Measurements from ENCODE around the gene AIFM3.
"Not testable (repeated sequence)": the region's sequence is repeated elsewhere in the genome, so short reads cannot be mapped to it uniquely, and the experiment has no call there.

The AIFM3 gene, protein sequence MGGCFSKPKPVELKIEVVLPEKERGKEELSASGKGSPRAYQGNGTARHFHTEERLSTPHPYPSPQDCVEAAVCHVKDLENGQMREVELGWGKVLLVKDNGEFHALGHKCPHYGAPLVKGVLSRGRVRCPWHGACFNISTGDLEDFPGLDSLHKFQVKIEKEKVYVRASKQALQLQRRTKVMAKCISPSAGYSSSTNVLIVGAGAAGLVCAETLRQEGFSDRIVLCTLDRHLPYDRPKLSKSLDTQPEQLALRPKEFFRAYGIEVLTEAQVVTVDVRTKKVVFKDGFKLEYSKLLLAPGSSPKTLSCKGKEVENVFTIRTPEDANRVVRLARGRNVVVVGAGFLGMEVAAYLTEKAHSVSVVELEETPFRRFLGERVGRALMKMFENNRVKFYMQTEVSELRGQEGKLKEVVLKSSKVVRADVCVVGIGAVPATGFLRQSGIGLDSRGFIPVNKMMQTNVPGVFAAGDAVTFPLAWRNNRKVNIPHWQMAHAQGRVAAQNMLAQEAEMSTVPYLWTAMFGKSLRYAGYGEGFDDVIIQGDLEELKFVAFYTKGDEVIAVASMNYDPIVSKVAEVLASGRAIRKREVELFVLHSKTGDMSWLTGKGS

DNA sequence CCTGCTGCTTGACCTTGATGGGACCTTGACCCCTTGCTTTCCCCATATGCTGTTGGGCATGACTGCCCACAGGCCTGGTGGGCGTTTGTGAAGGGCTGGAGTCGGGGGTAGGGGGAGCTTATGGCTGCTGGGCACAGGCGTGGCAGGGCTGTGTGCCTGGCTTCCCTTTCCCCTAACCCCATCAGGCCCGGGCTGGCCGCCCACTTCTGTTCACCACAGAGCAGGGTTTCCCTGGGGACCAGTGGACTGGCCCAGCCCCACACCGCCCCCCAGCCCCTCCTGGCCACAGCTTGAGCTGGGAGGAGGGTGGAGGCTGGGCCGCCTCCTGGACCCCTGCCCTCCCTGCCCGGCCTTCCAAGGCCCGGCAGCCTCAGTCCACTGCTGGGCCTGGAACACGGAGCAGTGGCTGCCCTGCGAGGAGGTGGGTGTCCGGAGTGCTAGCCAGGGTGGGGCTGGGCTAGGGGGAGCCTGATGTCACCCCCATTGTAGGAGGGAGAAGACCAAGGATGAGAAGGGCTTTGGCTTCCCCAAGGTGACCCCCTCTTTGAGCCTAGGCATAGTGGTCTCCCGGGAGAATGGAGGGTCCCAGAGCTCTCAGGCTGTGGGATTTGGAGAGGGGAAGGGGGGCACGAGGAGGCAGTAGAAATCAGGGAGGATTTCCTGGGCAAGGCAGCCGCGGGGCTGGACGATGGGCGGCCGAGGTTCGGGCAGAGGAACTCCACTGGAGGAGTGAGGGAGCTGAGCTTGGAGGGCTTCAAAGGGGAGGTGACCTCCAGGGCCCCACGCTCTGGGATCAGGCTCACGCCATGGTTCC lies at the start of gene AIFM3:
Gene AIFM3, plus strand, starts transcription at position 373 of the 814 bp plus-strand sequence. CDS start 690 bp downstream, outside the sequence.
- no peak for DNase-seq

DNA sequence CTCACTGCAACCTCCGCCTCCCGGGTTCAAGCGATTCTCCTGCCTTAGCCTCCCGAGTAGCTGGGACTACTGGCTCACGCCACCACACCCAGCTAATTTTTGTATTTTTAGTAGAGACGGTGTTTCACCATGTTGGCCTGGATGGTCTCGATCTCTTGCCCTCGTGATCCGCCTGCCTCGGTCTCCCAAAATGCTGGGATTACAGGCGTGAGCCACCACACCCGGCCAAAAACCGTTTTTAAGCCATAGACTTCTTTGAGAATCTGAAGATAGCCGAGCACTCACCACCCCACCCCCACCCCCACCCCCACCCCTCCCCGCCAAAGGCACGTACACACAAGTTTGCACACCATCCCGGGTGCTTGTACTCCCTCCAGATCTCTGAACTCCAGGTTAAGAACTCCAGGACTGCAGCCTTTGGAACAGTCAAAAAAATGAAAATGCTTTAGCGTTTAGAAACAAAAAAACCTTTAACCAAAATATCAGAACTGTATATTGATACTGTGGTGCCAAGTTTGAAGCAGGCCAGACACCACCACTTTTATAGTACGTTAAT lies 48.3 kb upstream of the AIFM3 start:
- DNase-seq = peak; percentile 56

DNA sequence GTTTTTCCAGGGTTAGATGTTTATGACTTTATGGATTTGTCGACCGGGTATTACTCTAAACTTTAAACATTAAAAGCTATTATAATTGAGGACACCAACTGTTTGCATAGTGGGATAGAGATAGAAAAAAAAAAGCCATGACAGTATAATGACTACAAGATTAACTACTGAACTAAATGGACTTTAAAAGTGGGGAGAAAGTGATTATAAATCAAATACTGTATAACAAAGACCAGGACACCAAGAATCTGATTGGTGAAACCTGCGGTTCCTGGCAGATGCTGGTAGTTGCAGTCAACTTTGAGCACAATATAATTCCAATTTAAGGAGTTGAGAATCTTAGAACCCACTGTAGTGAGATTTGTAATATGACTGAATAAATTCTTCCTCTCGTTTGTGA lies 47.3 kb upstream of the AIFM3 start:
- no peak for DNase-seq

DNA sequence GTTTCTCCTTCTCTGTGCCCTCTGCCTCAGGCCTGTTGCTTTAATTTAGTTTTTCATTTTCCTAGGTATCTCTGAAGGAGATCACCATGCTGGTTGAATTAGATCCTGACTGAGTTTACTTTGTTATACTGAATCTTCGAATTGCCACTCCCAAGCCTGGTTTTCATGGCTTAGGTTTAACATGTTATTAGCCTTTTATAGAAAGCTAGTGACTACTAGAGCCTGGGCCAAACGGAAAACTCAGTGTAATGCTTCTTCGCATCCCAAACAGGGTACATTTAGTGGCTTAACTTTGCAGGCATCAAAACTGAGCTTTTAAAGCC lies 46.2 kb upstream of the AIFM3 start:
- no peak for DNase-seq

DNA sequence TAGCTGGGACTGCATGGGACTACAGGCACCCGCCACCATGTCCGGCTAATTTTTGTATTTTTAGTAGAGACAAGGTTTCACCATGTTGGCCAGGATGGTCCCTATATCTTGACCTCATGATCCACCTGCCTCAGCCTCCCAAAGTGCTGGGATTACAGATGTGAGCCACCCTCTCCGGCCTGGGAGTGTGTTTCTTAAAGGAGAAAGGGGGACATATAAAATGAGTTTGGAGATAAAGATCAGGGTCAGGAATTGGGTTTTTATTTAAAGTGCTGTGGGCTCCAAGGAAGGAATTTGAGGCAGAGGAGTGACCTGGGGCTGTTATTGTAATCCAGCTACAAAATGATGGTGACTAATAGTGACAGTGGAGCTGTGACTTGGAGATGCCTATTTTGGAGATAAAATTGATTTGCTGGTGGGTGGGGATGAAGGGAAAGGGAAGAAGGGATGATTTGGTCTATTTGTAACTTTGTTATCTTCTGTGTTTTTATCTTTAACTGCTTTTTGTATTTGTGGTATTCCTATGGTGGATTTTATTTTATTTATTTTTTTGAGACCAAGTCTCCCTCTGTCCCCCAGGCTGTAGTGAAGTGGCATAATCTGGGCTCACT lies 44.8 kb upstream of the AIFM3 start:
- no peak for DNase-seq

DNA sequence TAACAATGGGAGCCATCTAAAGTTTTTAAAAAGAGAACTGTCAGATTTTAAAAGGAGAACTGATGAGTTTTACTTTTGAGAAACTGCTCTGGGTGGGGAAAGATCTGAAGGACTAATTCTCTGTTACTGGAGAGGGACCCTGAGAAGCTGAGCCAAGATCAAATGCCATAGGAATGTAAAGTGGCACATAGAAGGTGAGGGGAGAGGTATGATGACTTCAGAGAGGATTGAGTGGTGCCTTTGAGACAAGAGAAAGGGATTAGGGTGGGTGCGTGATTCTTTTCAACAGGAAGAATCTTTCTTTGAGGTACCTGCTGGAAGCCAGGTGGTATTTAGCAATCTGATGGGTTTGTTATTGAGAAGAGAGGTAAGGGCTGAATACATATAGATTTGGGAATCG lies 40.8 kb upstream of the AIFM3 start:
- no peak for DNase-seq

DNA sequence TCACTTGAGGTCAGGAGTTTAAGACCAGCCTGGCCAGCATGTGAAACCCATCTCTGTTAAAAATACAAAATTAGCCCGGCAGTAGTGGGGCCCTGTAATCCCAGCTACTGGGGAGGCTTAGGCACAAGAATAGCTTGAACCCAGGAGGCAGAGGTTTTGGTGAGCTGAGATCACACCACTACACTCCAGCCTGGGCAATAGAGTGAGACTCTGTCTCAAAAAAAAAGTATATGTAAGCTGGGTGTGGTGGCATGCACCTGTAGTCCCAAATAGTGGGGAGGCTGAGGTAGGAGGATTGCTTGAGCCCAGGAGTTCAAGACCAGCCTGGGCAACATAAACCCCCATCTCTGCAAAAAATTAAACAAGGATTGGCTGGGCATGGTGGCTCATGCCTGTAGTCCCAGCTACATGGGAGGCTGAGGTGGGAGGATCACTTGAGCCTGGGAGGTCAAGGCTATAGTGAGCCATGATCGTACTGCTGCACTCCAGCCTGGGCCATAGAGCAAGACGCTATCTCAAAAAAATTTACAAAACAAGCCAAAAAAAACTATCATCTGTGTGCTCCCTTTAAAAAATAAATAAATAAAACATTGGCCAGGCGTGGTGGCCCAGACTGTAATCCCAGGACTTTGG lies 39.0 kb upstream of the AIFM3 start:
- no peak for DNase-seq

DNA sequence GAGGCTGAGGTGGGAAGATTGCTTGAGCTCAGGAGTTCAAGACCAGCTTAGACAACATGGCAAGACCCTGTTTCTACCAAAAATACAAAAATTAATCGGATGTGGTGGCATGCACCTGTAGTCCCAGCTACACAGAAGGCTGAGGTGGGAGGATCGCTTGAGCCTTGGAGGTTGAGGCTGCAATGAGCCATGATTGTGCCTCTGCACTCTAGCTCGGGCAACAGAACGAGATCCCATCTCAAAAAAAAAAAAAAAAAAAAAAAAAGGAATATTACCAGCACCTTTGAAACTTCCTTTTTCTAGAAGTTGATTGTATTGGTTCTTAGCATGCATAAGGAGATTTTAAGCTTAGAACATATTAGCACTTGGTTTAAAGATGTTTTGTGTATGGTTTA lies 38.5 kb upstream of the AIFM3 start:
- no peak for DNase-seq

DNA sequence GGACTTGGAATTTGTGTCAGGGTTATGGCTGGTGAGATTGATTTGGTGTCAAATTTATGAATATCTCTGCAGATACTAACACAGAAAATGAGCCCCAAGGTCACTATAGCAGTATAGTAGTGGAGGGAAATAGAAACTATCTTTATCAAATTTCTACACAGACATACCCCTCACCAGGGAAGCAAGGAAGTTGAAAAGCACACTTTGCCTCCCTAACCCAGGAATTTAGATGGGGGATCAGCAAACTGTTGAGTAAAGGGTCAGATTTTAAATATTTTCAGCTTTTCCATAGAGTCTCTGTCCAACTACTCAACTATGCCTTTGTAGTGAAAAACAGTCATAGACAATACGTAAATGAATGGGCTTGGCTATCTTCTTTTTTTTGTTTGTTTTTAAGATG lies 37.1 kb upstream of the AIFM3 start:
- no peak for DNase-seq

DNA sequence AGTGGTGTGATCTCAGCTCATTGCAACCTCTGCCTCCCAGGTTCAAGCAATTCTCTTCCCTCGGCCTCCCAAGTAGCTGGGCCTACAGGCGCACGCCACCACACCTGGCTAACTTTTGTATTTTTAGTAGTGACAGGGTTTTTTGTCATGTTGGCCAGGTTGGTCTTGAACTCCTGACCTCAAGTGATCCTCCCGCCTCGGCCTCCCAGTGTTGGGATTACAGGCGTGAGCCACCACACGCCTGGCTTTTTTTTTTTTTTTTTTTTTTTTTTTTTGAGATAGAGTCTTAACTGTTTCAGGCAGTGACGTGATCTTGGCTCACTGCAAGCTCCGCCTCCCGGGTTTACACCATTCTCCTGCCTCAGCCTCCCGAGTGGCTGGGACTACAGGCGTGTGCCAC lies 36.6 kb upstream of the AIFM3 start:
- DNase-seq = not testable (repeated sequence)

DNA sequence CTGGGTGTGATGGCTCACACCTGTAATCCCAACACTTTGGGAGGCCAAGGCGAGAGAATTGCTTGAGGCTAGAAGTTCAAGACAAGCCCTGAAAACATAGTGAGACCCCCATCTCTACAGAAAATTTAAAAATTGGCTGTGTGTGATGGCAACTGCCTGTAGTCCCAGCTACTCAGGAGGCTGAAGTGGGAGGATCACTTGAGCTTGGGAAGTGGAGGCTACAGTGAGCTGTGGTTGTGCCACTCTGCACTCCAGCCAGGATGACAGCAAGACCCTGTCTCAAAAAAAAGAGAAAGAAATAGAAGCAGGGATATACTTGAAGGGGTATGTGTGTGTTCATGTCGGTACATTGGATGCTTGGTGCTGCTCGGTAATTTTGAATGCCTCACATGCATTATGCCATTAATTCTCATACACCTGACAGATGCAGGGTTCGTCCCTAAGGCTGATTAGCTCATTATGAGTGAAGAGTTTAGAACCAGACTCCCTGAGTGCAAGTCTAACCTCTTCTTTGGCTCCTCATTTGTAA lies 35.9 kb upstream of the AIFM3 start:
- no peak for DNase-seq

DNA sequence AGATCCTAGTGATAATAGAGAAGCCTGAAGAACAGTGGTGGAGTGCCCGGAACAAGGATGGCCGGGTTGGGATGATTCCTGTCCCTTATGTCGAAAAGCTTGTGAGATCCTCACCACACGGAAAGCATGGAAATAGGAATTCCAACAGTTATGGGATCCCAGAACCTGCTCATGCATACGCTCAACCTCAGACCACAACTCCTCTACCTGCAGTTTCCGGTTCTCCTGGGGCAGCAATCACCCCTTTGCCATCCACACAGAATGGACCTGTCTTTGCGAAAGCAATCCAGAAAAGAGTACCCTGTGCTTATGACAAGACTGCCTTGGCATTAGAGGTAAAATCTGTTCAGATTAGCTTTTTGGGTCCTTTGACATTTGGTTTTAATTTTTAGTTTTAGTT lies 33.1 kb upstream of the AIFM3 start:
- no peak for DNase-seq

DNA sequence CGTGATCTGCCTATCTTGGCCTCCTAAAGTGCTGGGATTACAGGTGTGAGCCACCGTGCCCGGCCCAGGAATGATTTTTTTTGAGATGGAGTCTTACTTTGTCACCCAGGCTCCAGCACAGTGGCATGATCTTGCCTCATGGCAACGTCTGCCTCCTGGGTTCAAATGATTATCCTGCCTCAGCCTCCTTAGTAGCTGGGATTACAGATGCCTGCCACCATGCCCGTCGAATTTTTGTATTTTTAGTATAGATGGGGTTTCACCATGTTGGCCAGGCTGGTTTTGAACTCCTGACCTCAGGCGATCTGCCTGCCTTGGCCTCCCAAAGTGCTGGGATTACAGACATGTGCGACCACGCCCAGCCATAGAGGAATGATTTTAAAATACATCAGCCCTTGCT lies 32.0 kb upstream of the AIFM3 start:
- DNase-seq = not testable (repeated sequence)

DNA sequence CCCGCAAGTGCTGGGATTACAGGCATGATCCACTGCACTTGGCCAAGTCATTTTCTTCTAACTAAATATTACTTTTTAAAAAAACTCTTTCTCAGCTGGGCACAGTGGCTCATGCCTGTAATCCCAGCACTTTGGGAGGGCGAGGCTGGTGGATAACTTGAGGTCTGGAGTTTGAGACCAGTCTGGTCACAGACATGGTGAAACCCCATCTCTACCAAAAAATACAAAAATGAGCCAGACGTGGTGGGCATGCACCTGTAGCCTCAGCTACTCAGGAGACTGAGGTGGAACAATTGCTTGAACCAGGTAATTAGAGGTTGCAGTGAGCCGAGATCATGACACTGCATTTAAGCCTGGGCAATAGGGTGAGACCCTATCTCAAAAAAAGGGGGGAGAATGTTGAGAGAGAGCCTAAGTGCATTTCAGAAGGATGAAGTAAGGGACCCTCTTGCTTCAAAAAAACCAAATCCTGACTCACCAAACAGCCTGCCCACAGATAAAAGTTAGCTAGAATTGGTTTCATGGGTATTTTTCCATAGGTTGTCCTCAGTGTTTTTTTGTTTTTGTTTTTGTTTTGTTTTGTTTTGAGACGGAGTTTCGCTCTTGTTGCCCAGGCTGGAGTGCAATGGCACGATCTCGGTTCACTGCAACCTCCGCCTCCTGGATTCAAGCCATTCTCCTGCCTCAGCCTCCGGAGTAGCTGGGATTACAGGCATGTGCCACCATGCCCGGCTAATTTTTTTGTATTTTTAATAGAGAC lies 31.1 kb upstream of the AIFM3 start:
- not testable (repeated sequence) for DNase-seq

DNA sequence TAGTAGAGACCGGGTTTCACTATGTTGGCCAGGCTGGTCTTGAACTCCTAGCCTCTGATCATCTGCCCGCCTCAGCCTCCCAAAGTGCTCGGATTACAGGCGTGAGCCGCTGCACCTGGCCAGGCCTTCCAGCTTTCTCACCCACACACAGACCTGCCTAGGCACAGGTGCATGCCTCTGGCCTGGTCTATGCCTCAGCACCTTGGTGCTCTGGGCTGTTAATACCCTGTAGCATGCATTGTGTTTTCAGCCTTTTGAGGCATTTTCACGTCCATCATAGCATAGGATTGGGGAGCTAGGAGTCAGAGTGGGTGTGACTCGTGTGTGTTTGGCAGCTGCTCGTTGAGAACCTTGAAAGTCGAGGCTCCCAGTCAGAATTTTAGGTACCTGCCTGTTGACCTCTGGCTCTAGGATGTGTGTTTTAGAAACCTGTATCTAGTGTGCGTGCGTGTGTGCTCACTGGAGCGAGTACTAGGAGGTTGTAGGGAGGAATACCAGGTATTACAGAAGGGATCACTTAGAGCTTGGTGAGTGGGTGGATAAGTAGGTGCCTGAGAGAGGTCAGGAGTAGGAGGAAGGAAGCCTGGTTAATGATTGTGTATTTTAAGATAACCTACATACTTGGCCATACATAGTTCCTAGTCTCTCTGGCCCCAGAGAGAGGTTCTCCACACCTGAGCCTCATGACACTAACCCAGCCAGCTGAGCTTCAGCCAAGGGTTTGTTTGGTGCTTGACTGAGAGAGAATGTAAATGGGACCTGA lies 29.8 kb upstream of the AIFM3 start:
- no peak for DNase-seq

DNA sequence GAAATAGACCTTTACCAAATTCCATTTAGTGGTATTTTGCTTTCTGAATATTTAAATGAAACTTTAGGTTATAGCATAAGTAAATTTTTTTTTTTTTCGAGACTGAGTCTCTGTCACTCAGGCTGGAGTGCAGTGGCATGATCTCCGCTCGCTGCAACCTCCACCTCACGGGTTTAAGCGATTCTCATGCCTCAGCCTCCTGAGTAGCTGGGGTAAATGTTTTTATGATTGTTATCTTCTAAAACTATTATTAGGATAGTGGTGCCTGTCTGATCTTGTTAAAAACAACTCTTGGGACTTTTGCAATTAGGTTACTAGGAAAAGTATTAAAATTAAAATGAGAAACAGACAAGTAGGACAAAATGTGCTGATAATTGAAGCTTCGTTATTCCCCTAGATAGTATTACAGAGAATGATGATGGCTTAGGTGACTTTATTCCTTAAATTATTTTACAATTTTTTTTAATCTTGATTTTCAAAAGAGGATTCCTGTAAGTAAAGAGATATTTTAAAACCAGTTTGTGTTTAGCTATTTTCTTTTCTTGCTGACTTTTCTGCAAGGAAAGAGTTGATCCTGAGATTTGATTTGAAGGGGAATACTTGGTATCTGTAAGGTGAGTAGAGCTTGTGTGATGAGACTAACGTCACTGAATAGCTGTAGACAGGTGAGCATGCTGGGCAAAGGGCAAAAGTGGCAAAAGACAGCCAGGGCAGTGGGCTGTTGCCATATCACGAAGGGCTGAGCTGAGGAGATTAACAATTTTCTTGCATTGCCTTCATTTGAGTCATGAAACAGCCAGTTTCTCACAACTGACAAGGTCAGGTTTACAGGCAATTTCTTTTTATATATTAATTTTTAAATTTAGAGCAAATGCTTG lies 29.0 kb upstream of the AIFM3 start:
- no peak for DNase-seq

DNA sequence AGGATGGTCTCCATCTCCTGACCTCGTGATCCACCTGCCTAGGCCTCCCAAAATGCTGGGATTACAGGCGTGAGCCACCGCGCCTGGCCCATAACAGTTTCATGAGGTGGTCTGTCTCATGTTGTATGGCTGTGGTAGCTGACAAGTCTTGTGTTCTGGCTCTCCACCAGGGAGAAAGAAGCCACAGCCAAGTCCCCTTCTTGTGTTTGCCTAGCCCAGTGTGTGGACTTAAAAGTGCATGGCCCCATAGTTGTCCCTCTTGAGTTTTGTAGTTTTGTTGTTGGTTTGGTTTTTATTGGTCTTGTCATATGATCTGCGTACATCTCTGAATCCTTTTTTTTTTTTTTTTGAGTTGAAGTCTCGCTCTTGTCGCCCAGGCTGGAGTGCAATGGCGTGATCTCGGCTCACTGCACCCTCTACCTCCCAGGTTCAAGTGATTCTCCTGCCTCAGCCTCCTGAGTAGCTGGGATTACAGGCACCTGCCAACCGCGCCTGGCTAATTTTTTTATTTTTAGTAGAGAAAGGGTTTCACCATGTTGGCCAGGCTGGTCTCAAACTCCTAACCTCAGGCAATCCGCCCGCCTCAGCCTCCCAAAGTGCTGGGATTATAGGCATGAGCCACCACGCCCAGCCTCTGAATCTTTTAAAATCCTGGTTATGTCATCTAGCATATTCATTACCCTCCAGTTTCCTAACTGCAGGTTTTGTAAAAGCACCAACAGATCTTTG lies 27.4 kb upstream of the AIFM3 start:
- DNase-seq = not testable (repeated sequence)

DNA sequence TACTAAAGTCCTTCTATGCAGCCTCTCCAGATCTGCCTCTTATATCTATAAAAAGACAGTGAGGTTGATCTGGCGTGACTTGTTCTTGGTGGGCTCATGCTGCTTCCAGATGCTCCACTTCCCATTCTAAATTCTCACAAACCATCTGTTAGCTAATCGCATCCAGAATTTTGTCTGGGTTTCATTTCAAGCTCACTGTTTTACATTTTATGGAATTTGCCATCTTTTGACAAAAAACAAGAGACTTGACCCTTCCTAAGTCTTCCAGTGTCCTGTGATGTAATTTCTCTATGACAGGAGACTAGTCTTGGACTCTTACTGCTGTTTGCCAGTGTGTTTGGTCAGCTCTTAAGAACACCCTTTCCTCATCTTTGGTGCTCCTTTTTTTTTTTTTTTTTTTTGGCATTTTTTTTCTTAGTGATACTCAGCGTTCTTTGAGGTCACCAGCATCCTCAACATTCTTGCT lies 26.8 kb upstream of the AIFM3 start:
- DNase-seq = no peak

DNA sequence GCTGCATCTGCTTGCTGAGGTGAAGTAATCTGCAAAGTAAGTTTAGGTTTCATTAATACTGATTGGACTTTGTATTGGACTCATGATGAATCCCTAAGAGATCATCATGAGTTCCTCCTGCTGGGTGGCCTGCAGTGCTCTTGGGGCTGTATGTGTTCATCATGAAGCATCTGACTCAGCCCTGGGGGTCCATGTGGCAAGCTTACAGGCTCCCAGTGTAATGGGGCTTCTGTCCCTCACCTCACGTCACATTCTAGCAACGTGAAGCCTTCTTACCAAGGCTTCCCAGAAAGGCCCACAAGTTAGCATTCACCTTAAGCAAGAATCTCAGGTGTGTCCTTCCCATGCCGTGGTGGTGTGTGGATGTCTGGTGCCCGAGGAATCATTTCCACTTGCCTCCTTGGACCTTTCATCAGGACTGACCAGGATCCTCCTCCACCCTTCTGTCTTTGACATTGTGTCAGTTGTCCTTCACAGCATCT lies 26.1 kb upstream of the AIFM3 start:
- DNase-seq = no peak
